ENCODE results near the gene NFE2L2.
"Not testable (repeated sequence)": the region's sequence is repeated elsewhere in the genome, so short reads cannot be mapped to it uniquely, and the experiment has no call there.

The NFE2L2 gene

GRCh38 chr2:177256026-177256425 lies 8.5 kb downstream of the NFE2L2 start:
- DNase-seq (ENCODE audit: low spot score) = no peak

DNA sequence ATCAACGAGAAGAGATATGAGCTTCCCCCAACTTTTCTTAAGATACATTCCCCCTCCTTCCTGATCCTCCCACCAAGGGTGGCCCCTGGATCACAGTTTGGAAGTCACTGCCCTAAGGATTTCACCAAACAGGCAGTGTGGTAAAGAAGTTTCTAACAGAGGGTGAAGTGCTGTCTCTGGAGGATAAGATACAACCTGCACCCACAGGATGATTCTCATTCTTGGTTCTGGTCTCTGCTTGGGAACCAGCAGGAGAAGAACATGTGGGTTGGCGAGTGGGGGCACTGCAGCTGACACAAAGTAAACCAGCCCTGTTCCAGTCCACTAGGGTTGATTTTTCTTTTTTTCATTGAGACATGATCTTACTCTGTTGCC lies 9.3 kb downstream of the NFE2L2 start:
- DNase-seq (ENCODE audit: low spot score) = no peak

GRCh38 chr2:177254433-177255226 lies 9.9 kb downstream of the NFE2L2 start:
- DNase-seq (ENCODE audit: low spot score) = no peak

DNA sequence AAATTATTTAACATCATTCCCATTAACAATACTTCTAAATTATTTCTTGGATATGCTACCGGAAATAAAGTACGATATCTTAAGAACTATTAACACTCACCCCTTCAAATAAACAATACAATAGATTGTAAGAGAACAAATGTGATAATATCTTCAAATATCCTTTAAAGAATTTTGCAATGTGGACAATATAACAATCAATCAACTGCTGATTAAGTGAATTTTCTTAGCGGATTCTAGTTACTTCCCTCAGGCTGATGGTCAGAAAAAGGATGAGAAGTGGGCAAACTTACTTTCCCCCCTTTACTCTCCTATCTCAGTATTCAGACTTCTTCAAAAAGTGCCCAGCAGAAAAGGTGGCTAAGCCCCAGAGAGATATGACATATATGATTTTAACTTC lies 10.8 kb downstream of the NFE2L2 start:
- DNase-seq (ENCODE audit: low spot score) = no peak

- DNase-seq (ENCODE audit: low spot score) = no peak
Observed at GRCh38 chr2:177252808-177253531, 11.6 kb downstream of the NFE2L2 start.

DNA sequence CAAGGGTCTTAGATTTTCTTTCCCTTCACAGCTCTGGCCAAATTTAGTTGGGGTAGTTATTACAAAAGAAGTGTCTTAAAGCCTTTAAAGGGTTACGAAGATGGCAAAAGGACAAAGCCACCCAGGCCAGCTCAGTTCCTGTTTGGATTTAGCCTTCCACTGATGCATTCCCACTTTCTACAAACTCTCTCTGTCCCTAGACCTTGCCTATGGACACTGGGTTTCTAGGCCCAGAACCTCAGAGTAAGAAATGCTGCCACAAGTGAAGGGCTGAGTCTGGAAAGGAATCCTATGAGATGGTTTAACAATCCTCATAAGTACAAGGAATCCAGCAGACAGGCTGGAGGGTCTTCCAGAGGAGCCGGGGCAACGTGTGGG lies 13.4 kb downstream of the NFE2L2 start:
- no peak for DNase-seq (ENCODE audit: low spot score)

DNA sequence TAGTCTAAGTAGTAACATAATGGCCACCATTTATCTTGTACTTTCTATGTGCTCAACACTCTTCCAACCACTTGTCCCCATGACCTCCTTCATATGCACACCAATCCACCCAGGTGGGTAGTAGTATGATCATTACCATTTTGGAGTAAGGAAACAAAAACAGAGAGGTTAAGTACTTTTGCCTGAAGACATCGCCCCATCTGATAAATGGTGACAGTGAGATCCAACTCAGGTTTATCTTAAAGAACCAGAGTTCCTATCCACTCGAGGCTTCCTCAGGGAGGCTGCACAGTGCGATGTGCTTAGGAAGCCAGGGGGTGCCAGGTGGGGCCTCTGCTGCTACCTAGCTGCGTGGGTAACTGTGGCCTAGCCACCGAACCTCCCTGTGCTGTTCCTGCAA lies 14.1 kb downstream of the NFE2L2 start:
- no peak for DNase-seq (ENCODE audit: low spot score)

DNA sequence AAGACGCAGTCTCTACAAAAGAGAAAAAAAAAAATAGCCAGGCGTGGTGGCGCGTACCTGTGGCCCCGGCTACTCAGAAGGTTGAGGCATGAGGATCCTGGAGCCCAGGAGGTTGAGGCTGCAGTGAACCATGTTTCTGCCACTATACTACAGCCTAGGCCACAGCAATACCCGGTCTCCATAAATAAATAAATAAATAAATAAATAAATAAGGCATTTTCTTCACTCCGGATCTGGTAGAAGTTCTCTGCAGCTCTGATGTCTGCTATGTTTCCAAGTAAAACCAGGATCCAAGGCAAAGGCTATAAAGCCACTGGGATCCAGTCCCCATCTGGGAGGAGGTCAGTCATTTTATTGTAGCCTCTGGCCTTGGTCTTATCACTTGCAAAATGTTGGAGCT lies 15.5 kb downstream of the NFE2L2 start:
- DNase-seq (ENCODE audit: low spot score) = no peak

DNA sequence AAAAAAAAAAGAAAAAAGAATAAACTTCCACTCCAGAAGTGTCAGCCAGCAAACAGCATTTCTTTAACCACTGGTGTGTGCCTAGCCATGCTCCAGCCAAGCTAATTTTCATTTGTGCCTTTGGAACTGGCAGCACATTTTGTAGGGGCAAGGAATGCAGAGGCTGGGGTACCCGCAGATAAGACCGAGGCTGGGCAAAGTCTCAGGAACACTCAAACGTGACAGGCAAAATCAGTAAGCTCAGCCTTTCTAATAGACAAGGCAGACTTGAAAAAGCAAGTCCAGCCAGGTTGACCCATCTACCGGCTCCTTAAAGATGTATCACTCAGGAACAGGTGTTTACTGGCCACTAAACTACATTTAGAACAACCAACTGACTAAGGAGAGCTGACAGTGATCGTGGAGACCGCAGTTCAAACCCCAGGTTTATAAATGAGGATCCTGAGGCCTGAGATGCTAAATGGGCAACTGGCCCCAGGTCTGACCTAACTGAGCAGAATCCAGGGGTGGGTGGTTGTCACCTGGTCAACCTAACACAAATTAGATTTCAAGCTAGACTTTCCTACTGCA lies 16.7 kb downstream of the NFE2L2 start:
- DNase-seq (ENCODE audit: low spot score) = no peak

GRCh38 chr2:177246523-177247030 lies 17.9 kb downstream of the NFE2L2 start:
- DNase-seq (ENCODE audit: low spot score) = not testable (repeated sequence)

DNA sequence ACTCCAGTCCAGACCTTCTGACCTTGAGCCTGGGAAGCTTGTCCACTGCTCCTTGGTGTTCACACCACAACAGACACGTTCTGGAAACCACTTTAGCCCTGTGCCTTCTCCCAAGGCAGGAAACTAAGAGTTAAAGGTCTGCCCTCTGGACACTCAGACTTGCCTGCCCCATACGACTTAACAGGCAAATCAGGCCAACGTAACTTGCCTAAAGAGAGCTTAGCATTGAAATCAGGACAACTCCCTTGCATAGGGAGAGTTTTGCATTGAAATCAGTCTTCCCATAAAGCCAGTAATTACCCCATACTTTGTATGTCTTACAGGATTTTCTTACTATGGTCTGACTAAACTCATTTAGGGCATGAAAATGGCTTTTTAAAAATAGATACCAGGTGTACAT lies 18.5 kb downstream of the NFE2L2 start:
- no peak for DNase-seq (ENCODE audit: low spot score)

DNA sequence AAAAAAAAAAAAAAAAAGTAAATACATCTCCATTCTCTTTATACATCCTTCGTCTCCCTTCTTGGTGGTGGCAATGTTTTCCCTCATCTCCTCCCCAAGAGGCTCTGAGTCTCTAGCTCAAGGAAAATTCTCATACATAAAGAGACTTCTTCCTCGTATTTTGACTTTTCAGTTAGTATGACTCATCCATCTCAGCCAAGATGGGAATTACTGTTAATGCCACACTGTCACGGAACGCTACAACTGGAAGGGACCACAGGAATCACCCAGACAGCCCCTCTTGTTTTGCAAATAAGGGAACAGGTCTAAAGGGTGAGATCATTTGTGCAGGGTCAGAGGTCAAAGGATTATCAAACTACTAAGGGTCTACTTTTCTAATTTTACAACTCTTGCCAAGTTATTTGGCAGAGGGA lies 19.5 kb downstream of the NFE2L2 start:
- no peak for DNase-seq (ENCODE audit: low spot score)

DNA sequence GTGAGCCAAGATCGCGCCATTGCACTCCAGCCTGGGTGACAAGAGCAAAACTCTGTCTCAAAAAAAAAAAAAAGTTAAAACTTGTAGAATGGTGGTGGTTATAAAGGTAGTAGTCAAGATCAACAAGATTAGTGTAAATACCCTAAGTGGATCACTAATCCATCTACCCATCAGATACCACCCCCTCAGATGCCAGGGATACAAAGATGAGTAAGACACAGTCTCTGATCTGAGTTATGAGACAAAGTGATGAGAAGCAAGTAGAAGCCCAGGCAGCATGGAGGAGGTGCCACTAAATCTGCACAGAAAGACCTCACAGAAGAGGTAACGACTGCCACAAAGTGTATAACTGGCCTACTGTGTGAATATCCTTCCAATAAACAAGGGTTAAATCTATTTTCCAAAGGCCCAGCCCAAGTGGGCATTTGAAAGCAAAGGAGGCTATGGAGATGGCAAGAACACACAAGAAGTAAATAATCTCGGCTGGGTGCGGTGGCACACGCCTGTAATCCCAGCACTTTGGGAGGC lies 20.2 kb downstream of the NFE2L2 start:
- no peak for DNase-seq (ENCODE audit: low spot score)

GRCh38 chr2:177243476-177243875 lies 21.1 kb downstream of the NFE2L2 start:
- no peak for DNase-seq (ENCODE audit: low spot score)

GRCh38 chr2:177243073-177243472 lies 21.5 kb downstream of the NFE2L2 start:
- no peak for DNase-seq (ENCODE audit: low spot score)

DNA sequence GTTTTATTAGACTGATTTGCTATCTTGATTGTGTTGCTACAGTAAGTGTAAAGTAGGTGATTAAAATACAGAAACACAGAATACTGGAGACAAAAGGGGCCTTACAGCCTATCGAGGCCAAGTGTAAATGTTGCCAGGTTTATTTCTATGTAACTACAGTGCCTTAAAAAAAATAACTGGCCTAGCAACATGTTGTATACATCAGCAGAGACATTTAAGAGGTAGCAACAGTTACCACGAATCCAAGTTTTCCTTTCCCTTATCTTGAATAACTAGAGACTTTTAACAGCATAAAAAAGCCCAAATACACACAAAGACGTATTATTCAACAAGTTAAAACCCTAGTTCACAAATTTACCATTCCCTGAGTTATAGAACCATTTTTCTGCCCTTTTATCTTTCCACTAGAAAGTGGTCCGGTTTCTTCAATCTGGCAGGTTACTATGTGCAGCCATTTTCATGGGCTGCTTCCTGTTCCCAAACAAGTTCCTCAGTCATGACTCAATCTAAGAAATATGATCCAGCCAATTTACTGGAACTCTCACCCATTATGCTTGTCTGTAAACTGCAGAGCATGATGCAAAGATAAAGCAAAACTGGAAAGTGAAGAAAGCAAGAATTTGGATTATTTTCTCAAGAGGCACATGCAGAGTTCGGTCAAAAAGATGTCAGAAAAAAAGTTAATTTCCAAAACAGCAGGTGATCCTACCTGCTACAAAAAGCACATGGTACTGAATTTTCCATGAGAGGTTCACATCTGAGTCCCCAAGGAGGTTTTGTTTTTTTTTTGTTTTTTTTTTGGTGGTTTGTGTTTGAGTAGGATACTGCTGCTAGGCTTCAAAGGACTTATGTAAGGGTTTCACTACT lies 22.2 kb downstream of the NFE2L2 start:
- DNase-seq (ENCODE audit: low spot score) = no peak

- no peak for DNase-seq (ENCODE audit: low spot score)
Observed at GRCh38 chr2:177241711-177242120, 22.8 kb downstream of the NFE2L2 start.

- DNase-seq (ENCODE audit: low spot score) = no peak
Observed at GRCh38 chr2:177239932-177240630, 24.4 kb downstream of the NFE2L2 start.

- DNase-seq (ENCODE audit: low spot score) = no peak
Observed at GRCh38 chr2:177239053-177239452, 25.5 kb downstream of the NFE2L2 start.

DNA sequence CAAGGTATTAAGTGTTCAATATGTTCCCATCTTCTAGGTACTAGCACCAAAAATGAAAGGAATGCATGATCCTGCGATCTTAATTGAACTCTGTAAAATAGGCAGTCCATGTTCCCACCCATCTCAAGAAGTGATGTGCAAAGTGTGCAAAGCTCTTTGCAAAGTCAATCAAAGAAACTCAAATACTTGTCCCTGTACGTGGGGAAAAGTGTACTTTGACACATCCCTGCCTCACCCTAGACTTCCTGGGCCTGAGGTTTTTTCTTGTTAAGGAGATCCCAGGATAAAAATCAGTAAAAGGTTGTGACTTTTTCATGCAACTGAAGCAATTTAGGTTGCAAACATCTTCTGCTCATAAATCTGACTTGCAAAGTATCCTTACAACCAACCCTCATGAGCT lies 26.6 kb downstream of the NFE2L2 start:
- DNase-seq (ENCODE audit: low spot score) = no peak

- no peak for DNase-seq (ENCODE audit: low spot score)
Observed at GRCh38 chr2:177235855-177236437, 28.6 kb downstream of the NFE2L2 start.
